GM23338 (cell line): Measurements from ENCODE around the gene COPS6. TPM values are rescaled to one million over a fixed set of nuclear protein-coding genes. Genes with fewer than 3 reads are reported as not detected.

Experiments used
- ATAC-seq: fragments of 200-7000 bp; cut with Tn5 transposase; 3 replicates; pipeline ENCODE4 v1.9.1; 2020
- DNase-seq: peaks from one replicate; pipeline ENCODE4 v3.0.0-alpha.2; 2015; ENCODE audit warnings: low spot score
- H2AFZ ChIP-seq: fragments of 200-600 bp; sonication (generic); 2 replicates; pipeline ENCODE4 v1.8.0; 2016; ENCODE audit warnings: antibody characterized with exemption, mild to moderate bottlenecking, moderate library complexity
- H3F3A ChIP-seq: fragments of 200-600 bp; sonication (generic); replicated peaks from 2 replicates; pipeline ENCODE4 v1.8.0; 2017; ENCODE audit warnings: antibody characterized with exemption, mixed run types, low read depth
- H3K27ac ChIP-seq: fragments of 200-600 bp; sonication (generic); 2 replicates; pipeline ENCODE4 v1.6.1; 2016; ENCODE audit warnings: low read depth
- H3K27me3 ChIP-seq: fragments of 200-600 bp; sonication (generic); 2 replicates; pipeline ENCODE4 v1.8.0; 2016; ENCODE audit warnings: mild to moderate bottlenecking, mixed run types, moderate library complexity; ENCODE audit not compliant: insufficient read depth
- H3K36me3 ChIP-seq: fragments of 200-600 bp; sonication (generic); 2 replicates; pipeline ENCODE4 v1.8.0; 2016; ENCODE audit warnings: mild to moderate bottlenecking; ENCODE audit not compliant: insufficient read depth
- H3K4me1 ChIP-seq: fragments of 200-600 bp; sonication (generic); 2 replicates; pipeline ENCODE4 v1.8.0; 2016; ENCODE audit warnings: mild to moderate bottlenecking, moderate library complexity; ENCODE audit not compliant: insufficient read depth
- H3K4me2 ChIP-seq: fragments of 200-600 bp; sonication (generic); 2 replicates; pipeline ENCODE4 v1.7.1; 2017; ENCODE audit warnings: mixed run types
- H3K4me3 ChIP-seq: fragments of 200-600 bp; sonication (generic); 2 replicates; pipeline ENCODE4 v1.6.1; 2016; ENCODE audit warnings: mixed run types
- H3K79me2 ChIP-seq: fragments of 200-600 bp; sonication (generic); replicated peaks from 2 replicates; pipeline ENCODE4 v1.8.0; 2017; ENCODE audit warnings: mild to moderate bottlenecking; ENCODE audit not compliant: insufficient read depth
- H3K9me2 ChIP-seq: fragments of 200-600 bp; sonication (generic); 2 replicates; pipeline ENCODE4 v1.8.0; 2017; ENCODE audit not compliant: insufficient read depth
- H4K20me1 ChIP-seq: fragments of 200-600 bp; sonication (generic); replicated peaks from 2 replicates; pipeline ENCODE4 v1.8.0; 2017; ENCODE audit warnings: mild to moderate bottlenecking; ENCODE audit not compliant: insufficient read depth
- H3K27ac Mint-ChIP-seq: 2 replicates; pipeline ENCODE4 v1.8.0; 2020; ENCODE audit warnings: inconsistent platforms, mild to moderate bottlenecking, moderate library complexity, mixed read lengths
- H3K27me3 Mint-ChIP-seq: 3 replicates; pipeline ENCODE4 v1.8.0; 2022; ENCODE audit warnings: low read depth, mild to moderate bottlenecking, moderate library complexity, mixed read lengths, inconsistent platforms; ENCODE audit not compliant: insufficient read depth, poor library complexity
- H3K36me3 Mint-ChIP-seq: 3 replicates; pipeline ENCODE4 v1.8.0; 2021; ENCODE audit warnings: low read depth, mild to moderate bottlenecking, inconsistent platforms, moderate library complexity, mixed read lengths
- H3K4me1 Mint-ChIP-seq: 3 replicates; pipeline ENCODE4 v1.8.0; 2020; ENCODE audit warnings: mild to moderate bottlenecking, inconsistent platforms, mixed read lengths
- H3K4me3 Mint-ChIP-seq: 3 replicates; pipeline ENCODE4 v1.8.0; 2021; ENCODE audit warnings: moderate library complexity, mild to moderate bottlenecking, inconsistent platforms, mixed read lengths
- H3K9me3 Mint-ChIP-seq: 3 replicates; pipeline ENCODE4 v1.8.0; 2020; ENCODE audit warnings: moderate library complexity, mild to moderate bottlenecking, inconsistent platforms, mixed read lengths
- CREB1 ChIP-seq: fragments of 250-450 bp; sonication (Bioruptor Pico); IDR thresholded peaks from 2 replicates; pipeline ENCODE4 v1.5.0; 2020; ENCODE audit warnings: low read depth, mild to moderate bottlenecking, moderate library complexity
- JUNB ChIP-seq: IDR thresholded peaks from one replicate; pipeline ENCODE4 v1.6.1; 2016; ENCODE audit warnings: antibody characterized with exemption; ENCODE audit not compliant: unreplicated experiment
- NANOG ChIP-seq: IDR thresholded peaks from 2 replicates; pipeline ENCODE4 v1.6.1; 2016; ENCODE audit warnings: antibody characterized with exemption, borderline replicate concordance
- POLR2AphosphoS5 ChIP-seq: IDR thresholded peaks from 2 replicates; pipeline ENCODE4 v1.6.1; 2016; ENCODE audit warnings: antibody characterized with exemption, low read depth
- STAT1 ChIP-seq: IDR thresholded peaks from one replicate; pipeline ENCODE4 v1.6.1; 2016; ENCODE audit warnings: antibody characterized with exemption; ENCODE audit not compliant: unreplicated experiment
- ZNF114 ChIP-seq: fragments of 250-450 bp; sonication (Bioruptor Pico); IDR thresholded peaks from 2 replicates; pipeline ENCODE4 v1.5.0; 2020; ENCODE audit warnings: mild to moderate bottlenecking, moderate library complexity
- ZNF462 ChIP-seq: fragments of 250-450 bp; sonication (Bioruptor Pico); IDR thresholded peaks from 2 replicates; pipeline ENCODE4 v1.5.0; 2020; ENCODE audit warnings: mild to moderate bottlenecking, moderate library complexity
- polyA plus RNA-seq: library from polyadenylated mRNA; unstranded; fragments of >200 nt; fragmentation: Nextera tagmentation; extraction: Ambion mirVana; gene quantifications from 2 replicates; pipeline ENCODE4 v1.2.1, GENCODE V29; 2016
- total RNA-seq: library from RNA; depleted of rRNA; stranded (reverse); fragments of >200 nt; shearing (Covaris generic); gene quantifications from 2 replicates; pipeline ENCODE4 v1.2.3, GENCODE V29; 2014
- TF ChIP-seq, protein P1 (sequence below): IDR thresholded peaks from 2 replicates; pipeline ENCODE4 v1.6.1; 2016; ENCODE audit warnings: antibody characterized with exemption
- TF ChIP-seq, protein P2 (sequence below): IDR thresholded peaks from one replicate; pipeline ENCODE4 v1.6.1; 2018; ENCODE audit warnings: antibody characterized with exemption; ENCODE audit not compliant: unreplicated experiment

COPS6 gene
- total and polyA plus RNA-seq, 2 experiments from 2014 or later = 89.8 to 198 TPM

DNA sequence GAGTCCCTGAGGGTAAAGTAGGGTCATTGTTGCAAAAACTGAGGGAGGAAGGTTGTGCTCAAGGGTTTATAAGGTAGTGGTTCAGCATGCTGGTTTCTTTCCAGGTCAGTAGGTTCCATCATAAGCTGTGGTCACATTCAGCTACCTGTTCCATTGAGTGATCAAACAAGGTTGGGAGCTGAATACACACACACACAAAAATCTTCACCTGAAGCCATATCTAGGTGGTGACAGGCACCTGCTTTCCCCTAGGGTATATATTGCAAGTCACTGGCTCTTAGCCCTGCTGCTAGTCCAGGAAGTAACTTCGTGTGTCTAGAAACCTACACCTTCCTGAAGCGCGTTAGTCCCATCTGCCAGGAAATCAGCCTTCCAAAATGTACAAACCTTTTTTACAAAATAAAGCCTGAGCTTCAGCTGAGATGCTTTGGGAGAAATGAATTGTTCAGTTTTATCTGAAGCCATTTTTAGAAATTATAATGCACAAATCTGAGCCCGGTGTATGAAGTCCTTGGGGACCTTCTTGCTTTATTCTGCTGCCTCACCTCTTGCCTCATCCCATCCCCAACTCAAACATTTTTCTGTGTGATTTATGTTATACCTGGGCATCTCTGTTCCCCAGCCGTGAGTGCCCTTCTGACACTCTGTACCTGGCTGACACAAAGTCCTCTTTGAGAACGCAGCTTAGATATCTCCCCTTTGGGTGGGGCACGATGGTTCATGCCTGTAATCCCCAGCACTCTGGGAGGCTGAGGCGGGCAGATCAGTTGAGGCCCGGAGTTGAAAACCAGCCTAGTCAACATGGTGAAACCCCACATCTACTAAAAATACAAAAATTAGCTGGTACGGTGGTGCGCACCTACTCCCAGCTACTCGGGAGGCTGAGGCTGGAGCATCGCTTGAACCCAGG is 49.3 kb downstream of the COPS6 start (continued):
- TF ChIP-seq, protein P1, sequence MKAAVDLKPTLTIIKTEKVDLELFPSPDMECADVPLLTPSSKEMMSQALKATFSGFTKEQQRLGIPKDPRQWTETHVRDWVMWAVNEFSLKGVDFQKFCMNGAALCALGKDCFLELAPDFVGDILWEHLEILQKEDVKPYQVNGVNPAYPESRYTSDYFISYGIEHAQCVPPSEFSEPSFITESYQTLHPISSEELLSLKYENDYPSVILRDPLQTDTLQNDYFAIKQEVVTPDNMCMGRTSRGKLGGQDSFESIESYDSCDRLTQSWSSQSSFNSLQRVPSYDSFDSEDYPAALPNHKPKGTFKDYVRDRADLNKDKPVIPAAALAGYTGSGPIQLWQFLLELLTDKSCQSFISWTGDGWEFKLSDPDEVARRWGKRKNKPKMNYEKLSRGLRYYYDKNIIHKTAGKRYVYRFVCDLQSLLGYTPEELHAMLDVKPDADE = no peak
- TF ChIP-seq, protein P2, sequence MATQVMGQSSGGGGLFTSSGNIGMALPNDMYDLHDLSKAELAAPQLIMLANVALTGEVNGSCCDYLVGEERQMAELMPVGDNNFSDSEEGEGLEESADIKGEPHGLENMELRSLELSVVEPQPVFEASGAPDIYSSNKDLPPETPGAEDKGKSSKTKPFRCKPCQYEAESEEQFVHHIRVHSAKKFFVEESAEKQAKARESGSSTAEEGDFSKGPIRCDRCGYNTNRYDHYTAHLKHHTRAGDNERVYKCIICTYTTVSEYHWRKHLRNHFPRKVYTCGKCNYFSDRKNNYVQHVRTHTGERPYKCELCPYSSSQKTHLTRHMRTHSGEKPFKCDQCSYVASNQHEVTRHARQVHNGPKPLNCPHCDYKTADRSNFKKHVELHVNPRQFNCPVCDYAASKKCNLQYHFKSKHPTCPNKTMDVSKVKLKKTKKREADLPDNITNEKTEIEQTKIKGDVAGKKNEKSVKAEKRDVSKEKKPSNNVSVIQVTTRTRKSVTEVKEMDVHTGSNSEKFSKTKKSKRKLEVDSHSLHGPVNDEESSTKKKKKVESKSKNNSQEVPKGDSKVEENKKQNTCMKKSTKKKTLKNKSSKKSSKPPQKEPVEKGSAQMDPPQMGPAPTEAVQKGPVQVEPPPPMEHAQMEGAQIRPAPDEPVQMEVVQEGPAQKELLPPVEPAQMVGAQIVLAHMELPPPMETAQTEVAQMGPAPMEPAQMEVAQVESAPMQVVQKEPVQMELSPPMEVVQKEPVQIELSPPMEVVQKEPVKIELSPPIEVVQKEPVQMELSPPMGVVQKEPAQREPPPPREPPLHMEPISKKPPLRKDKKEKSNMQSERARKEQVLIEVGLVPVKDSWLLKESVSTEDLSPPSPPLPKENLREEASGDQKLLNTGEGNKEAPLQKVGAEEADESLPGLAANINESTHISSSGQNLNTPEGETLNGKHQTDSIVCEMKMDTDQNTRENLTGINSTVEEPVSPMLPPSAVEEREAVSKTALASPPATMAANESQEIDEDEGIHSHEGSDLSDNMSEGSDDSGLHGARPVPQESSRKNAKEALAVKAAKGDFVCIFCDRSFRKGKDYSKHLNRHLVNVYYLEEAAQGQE = no peak
- no peak for TF ChIP-seq NANOG
- TF ChIP-seq STAT1 = no peak
- TF ChIP-seq POLR2AphosphoS5 = no peak

- peaks cover 2% of the 10 kb centered on the region for H3K27me3 Mint-ChIP-seq
- Histone ChIP-seq H3K9me2 (no peaks in the 10 kb centered on the region), H3F3A (no peaks in the 10 kb centered on the region), H2AFZ (0 out of 2 replicates have a peak overlapping the region, but pooled peaks have one; percentile 10), H3K27me3 (no peaks in the 10 kb centered on the region), H3K27ac (no peak overlapping the region), H3K36me3 (no peaks in the 10 kb centered on the region), H3K4me2 (no peak overlapping the region), H3K4me3 (no peak overlapping the region), H4K20me1 (no peaks in the 10 kb centered on the region), H3K4me1 (no peaks in the 10 kb centered on the region), H3K79me2 (no peaks in the 10 kb centered on the region)
- peaks cover 4% of the 10 kb centered on the region; the same call in 1 of the 3 replicates for H3K9me3 Mint-ChIP-seq
- H3K27ac Mint-ChIP-seq = no peak overlapping the region
- DNase-seq (no peak), ATAC-seq (no peak)
- TF ChIP-seq STAT1 = no peak
- no peak for TF ChIP-seq POLR2AphosphoS5
- TF ChIP-seq, protein P1 = no peak
- no peak for TF ChIP-seq ZNF114 (CRISPR knock-in tag)
- no peak for TF ChIP-seq ZNF462 (CRISPR knock-in tag)
- no peak for TF ChIP-seq JUNB
- no peak for TF ChIP-seq CREB1 (CRISPR knock-in tag)
- peaks cover 8% of the 10 kb centered on the region; the same call in 2 of the 3 replicates for H3K4me1 Mint-ChIP-seq
- H3K4me3 Mint-ChIP-seq = no peak overlapping the region
- no peaks in the 10 kb centered on the region; the same call in 2 of the 3 replicates for H3K36me3 Mint-ChIP-seq
These were observed 52.8 kb downstream of the COPS6 start for GRCh38 chr7:100141555-100141949.
